PC-3 (cell line): ENCODE data around the gene EXOC6. TPM values are rescaled to one million over a fixed set of nuclear protein-coding genes. Genes with fewer than 3 reads are reported as not detected.

Experiments used
- ATAC-seq: fragments of 200-7000 bp; cut with Tn5 transposase; 2 replicates; pipeline ENCODE4 v1.9.1; 2020; ENCODE audit warnings: mild to moderate bottlenecking, moderate library complexity
- BruUV-seq: library from RNA; stranded (reverse); fragments of 400-500 nt; replicated peaks from 2 replicates; lab custom pipeline; 2021; lab: Mats Ljungman, UMichigan
- CTCF ChIA-PET: fragments of 300-600 bp; sonication (Branson Sonifier 250); formaldehyde crosslinking; loops from one replicate; lab custom pipeline; 2022; ENCODE audit warnings: antibody characterized with exemption; lab: Charles Lee
- POLR2A ChIA-PET: fragments of 300-600 bp; sonication (Branson Sonifier 250); formaldehyde crosslinking; loops from one replicate; lab custom pipeline; 2022; ENCODE audit warnings: antibody characterized with exemption; ENCODE audit not compliant: unreplicated experiment; lab: Charles Lee
- DNase-seq: peaks from one replicate; pipeline ENCODE4 v3.0.0-alpha.2; 2015
- H2AFZ ChIP-seq: fragments of 300-600 bp; sonication (generic); 2 replicates; pipeline ENCODE4 v1.6.0; 2016; ENCODE audit warnings: antibody characterized with exemption, low read length
- H3F3A ChIP-seq: fragments of 300-600 bp; sonication (generic); one replicate; pipeline ENCODE4 v1.6.0; 2017; ENCODE audit warnings: antibody characterized with exemption, low read length, control low read depth, mild to moderate bottlenecking; ENCODE audit not compliant: unreplicated experiment
- H3K27ac ChIP-seq: fragments of 300-600 bp; sonication (generic); 2 replicates; pipeline ENCODE4 v1.5.1; 2016; ENCODE audit warnings: mild to moderate bottlenecking, low read length
- H3K27me3 ChIP-seq: fragments of 300-600 bp; sonication (generic); 2 replicates; pipeline ENCODE4 v1.6.1; 2016; ENCODE audit warnings: low read length, mixed read lengths
- H3K36me3 ChIP-seq: fragments of 300-600 bp; sonication (generic); 2 replicates; pipeline ENCODE4 v1.6.1; 2016; ENCODE audit warnings: low read depth, mixed run types, low read length, mixed read lengths
- H3K4me1 ChIP-seq: fragments of 300-600 bp; sonication (generic); 2 replicates; pipeline ENCODE4 v1.5.1; 2016; ENCODE audit warnings: low read length; ENCODE audit not compliant: insufficient read depth
- H3K4me2 ChIP-seq: fragments of 300-600 bp; sonication (generic); 2 replicates; pipeline ENCODE4 v1.6.0; 2016; ENCODE audit warnings: low read length
- H3K4me3 ChIP-seq: fragments of 300-600 bp; sonication (generic); 2 replicates; pipeline ENCODE4 v1.5.1; 2016; ENCODE audit warnings: mild to moderate bottlenecking, low read length, mixed read lengths
- H3K79me2 ChIP-seq: fragments of 300-600 bp; sonication (generic); 2 replicates; pipeline ENCODE4 v1.6.1; 2017; ENCODE audit warnings: low read length, mixed read lengths
- H3K9ac ChIP-seq: fragments of 300-600 bp; sonication (generic); 2 replicates; pipeline ENCODE4 v1.6.0; 2016; ENCODE audit warnings: mild to moderate bottlenecking, low read length
- H3K9me2 ChIP-seq: fragments of 300-600 bp; sonication (generic); replicated peaks from 2 replicates; pipeline ENCODE4 v1.6.1; 2016; ENCODE audit warnings: mixed run types, low read length, mixed read lengths
- H3K9me3 ChIP-seq: fragments of 300-600 bp; sonication (generic); 2 replicates; pipeline ENCODE4 v1.6.1; 2016; ENCODE audit warnings: low read length, mixed read lengths
- H4K20me1 ChIP-seq: fragments of 300-600 bp; sonication (generic); 2 replicates; pipeline ENCODE4 v1.6.1; 2016; ENCODE audit warnings: low read length, mixed read lengths
- EZH2 ChIP-seq: fragments of 300-600 bp; sonication (generic); IDR thresholded peaks from one replicate; pipeline ENCODE4 v1.6.1; 2017; ENCODE audit warnings: antibody characterized with exemption, mild to moderate bottlenecking, low read length; ENCODE audit not compliant: unreplicated experiment
- EZH2phosphoT487 ChIP-seq: fragments of 300-600 bp; sonication (generic); IDR thresholded peaks from 2 replicates; pipeline ENCODE4 v1.6.1; 2018; ENCODE audit warnings: mild to moderate bottlenecking, antibody characterized with exemption, low read length, borderline replicate concordance
- intact Hi-C: fragments of 100-400 bp; cut with micrococcal nuclease; formaldehyde crosslinking; loops from 2 replicates; pipeline ENCODE4 v1.9.0; 2023
- total RNA-seq: library from RNA; depleted of rRNA; stranded (reverse); fragments of >200 nt; gene quantifications from 2 replicates; pipeline ENCODE4 v1.2.3, GENCODE V29; 2014
- TF ChIP-seq, protein P1 (sequence below): fragments of 300-600 bp; sonication (generic); conservative IDR thresholded peaks from 2 replicates; pipeline ENCODE4 v1.5.1; 2017; ENCODE audit warnings: antibody characterized with exemption, low read depth, mild to moderate bottlenecking, low read length

Gene EXOC6
- total RNA-seq, 1 experiment from 2014 or later: 5.7 TPM

DNA sequence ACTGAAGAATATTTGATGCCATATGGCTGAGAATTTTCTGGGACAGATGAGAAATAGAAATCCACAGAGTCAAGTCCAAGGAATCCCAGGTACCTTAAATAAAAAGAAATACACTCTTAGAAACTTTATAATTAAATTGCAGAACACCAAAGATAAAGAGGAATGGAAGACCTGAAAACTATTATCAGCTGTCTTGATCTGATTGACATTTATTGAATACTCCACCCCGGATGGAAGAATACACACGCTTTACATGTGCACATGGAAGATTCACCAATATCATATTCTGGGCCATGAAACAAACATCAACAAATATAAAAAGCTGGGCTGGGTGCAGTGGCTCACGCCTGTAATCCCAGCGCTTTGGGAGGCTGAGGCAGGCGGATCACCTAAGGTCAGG is 81.6 kb downstream of the EXOC6 start:
- H3F3A ChIP-seq: no peaks in the 10 kb centered on the region
- no peak for TF ChIP-seq EZH2phosphoT487
- TF ChIP-seq, protein P1, sequence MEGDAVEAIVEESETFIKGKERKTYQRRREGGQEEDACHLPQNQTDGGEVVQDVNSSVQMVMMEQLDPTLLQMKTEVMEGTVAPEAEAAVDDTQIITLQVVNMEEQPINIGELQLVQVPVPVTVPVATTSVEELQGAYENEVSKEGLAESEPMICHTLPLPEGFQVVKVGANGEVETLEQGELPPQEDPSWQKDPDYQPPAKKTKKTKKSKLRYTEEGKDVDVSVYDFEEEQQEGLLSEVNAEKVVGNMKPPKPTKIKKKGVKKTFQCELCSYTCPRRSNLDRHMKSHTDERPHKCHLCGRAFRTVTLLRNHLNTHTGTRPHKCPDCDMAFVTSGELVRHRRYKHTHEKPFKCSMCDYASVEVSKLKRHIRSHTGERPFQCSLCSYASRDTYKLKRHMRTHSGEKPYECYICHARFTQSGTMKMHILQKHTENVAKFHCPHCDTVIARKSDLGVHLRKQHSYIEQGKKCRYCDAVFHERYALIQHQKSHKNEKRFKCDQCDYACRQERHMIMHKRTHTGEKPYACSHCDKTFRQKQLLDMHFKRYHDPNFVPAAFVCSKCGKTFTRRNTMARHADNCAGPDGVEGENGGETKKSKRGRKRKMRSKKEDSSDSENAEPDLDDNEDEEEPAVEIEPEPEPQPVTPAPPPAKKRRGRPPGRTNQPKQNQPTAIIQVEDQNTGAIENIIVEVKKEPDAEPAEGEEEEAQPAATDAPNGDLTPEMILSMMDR: no peak
- no peak for TF ChIP-seq EZH2
- no peaks in the 10 kb centered on the region for H3K79me2 ChIP-seq
- no peaks in the 10 kb centered on the region for H3K9me2 ChIP-seq
- H3K9me3 ChIP-seq: no peaks in the 10 kb centered on the region
- H3K4me2 ChIP-seq: no peak overlapping the region
- no peak overlapping the region for H2AFZ ChIP-seq
- no peak overlapping the region for H3K9ac ChIP-seq
- CTCF ChIA-PET: interaction anchor here (0.5 kb wide), 1 partner anchor 86 kb away, joined by 3 read pairs; no protein-coding TSS in a partner anchor
- no peaks in the 10 kb centered on the region for H3K4me1 ChIP-seq
- DNase-seq: no peak
- POLR2A ChIA-PET: no interaction called here
- intact Hi-C loops: no loop called here
- H3K4me3 ChIP-seq: no peak overlapping the region
- H3K27me3 ChIP-seq: no peaks in the 10 kb centered on the region
- ATAC-seq: no peak
- no peaks in the 10 kb centered on the region for H4K20me1 ChIP-seq
- H3K27ac ChIP-seq: no peak overlapping the region
- no peaks in the 10 kb centered on the region for H3K36me3 ChIP-seq
- BruUV-seq: no TSS peak

DNA sequence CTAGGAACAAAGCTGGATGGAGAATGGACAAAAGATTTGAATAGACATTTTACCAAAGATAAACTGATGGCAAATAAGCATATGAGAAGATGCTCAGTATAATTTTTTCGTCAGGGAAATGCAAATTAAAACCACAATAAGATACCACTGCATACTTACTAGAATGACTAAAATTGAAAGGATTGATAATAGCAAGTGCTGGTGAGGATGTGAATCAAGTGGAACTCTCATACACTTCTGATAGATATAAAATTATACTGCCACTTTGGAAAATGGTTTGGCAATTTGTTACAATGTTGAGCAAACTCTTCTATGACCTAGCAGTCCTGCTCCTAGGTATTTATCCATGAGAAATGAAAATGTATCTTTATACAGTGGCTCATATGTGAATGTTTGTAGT is 83.3 kb downstream of the EXOC6 start:
- H3K9ac ChIP-seq: no peak overlapping the region
- no TSS peak for BruUV-seq
- no peaks in the 10 kb centered on the region for H3K9me3 ChIP-seq
- H3K4me1 ChIP-seq: no peaks in the 10 kb centered on the region
- no peaks in the 10 kb centered on the region for H3K79me2 ChIP-seq
- ATAC-seq (no peak), DNase-seq (no peak)
- H2AFZ ChIP-seq: no peak overlapping the region
- TF ChIP-seq, protein P1: no peak
- TF ChIP-seq EZH2: no peak
- no peak for TF ChIP-seq EZH2phosphoT487
- intact Hi-C loops: no loop called here
- H3K27ac ChIP-seq: no peak overlapping the region
- no peaks in the 10 kb centered on the region for H4K20me1 ChIP-seq
- no peak overlapping the region for H3K4me3 ChIP-seq
- CTCF ChIA-PET: no interaction called here
- no peaks in the 10 kb centered on the region for H3K36me3 ChIP-seq
- POLR2A ChIA-PET: no interaction called here
- H3K4me2 ChIP-seq: no peak overlapping the region
- H3K9me2 ChIP-seq: no peaks in the 10 kb centered on the region
- H3K27me3 ChIP-seq: no peaks in the 10 kb centered on the region
- H3F3A ChIP-seq: no peaks in the 10 kb centered on the region

DNA sequence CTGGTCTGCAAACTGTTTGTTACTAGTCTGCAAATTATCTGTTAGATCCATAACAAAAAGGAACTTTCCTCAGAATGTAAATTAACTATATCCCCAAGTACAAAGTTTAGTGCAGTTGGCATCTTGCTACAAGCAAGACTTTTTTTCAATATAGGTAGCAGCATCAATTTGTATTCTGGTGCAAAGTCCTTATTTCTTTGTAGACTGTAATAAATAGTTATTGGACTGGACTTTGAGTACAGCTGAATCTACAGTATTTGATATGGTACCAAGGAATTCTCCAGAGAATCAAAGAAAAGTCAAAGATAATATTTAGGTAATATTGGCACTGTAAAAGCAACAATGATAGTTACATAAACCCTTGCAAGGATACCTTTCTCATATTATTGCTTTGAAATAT is 89.6 kb downstream of the EXOC6 start:
- Histone ChIP-seq H3K27me3 (no peaks in the 10 kb centered on the region), H3K4me1 (no peaks in the 10 kb centered on the region), H3K9ac (no peak overlapping the region), H2AFZ (no peak overlapping the region), H3K79me2 (no peaks in the 10 kb centered on the region), H3F3A (no peaks in the 10 kb centered on the region), H3K9me2 (no peaks in the 10 kb centered on the region), H3K27ac (no peak overlapping the region), H4K20me1 (no peaks in the 10 kb centered on the region), H3K4me3 (no peak overlapping the region), H3K9me3 (no peaks in the 10 kb centered on the region), H3K36me3 (no peaks in the 10 kb centered on the region), H3K4me2 (no peak overlapping the region)
- TF ChIP-seq, protein P1: no peak
- no peak for TF ChIP-seq EZH2phosphoT487
- TF ChIP-seq EZH2: no peak
- DNase-seq (no peak), ATAC-seq (no peak)
- POLR2A ChIA-PET: no interaction called here
- BruUV-seq: no TSS peak
- intact Hi-C loops: no loop called here
- CTCF ChIA-PET: no interaction called here
